CD4-positive, alpha-beta T cell treated with Interleukin-10 for 1 hour (primary cell): Measurements from ENCODE around the gene ALDH16A1.
"Not testable (repeated sequence)": the region's sequence is repeated elsewhere in the genome, so short reads cannot be mapped to it uniquely, and the experiment has no call there.

Source experiments
- DNase-seq: peaks from one replicate; pipeline ENCODE4 v3.0.0-alpha.2; 2020

ALDH16A1 gene

DNA sequence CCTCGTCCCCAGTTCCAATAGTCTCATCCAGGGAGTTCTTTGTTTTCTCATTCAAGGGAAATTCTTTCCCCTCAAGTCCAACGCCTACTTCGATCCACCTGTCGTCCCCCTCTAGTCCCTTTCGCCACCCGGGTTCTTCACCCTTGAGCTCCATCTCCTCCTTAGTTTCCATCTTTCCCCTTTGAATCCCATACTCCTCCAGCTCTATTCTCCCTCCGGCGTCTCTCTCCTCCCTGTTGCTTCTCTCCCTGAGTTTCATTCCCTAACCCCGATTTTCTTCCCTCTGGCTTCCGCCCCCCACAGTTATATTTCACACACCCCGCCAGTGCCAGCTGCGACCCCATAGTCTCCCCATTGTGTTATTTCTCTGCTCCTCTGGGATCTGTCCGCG, 11.1 kb upstream of the ALDH16A1 start:
- DNase-seq = no peak

DNA sequence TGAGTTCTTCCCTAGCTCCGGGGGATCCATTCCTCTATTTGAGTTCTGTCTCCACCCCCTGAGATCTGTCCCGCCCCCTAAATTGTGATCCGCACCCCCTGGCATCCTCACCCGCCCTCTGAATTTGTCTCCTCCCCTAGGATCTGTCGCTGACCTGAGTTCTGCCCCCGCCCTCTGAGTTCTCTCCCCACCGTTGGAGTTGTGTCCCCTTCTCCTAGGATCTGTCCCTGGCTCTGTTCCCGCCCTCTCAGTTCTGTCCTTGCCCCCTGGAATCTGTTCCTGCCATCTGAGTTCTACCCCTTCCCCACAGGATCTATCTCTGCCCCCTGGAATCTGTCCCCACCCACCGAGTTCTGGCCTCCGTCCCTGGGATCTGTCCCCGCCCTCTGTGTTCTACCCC, 10.7 kb upstream of the ALDH16A1 start:
- DNase-seq = no peak

DNA sequence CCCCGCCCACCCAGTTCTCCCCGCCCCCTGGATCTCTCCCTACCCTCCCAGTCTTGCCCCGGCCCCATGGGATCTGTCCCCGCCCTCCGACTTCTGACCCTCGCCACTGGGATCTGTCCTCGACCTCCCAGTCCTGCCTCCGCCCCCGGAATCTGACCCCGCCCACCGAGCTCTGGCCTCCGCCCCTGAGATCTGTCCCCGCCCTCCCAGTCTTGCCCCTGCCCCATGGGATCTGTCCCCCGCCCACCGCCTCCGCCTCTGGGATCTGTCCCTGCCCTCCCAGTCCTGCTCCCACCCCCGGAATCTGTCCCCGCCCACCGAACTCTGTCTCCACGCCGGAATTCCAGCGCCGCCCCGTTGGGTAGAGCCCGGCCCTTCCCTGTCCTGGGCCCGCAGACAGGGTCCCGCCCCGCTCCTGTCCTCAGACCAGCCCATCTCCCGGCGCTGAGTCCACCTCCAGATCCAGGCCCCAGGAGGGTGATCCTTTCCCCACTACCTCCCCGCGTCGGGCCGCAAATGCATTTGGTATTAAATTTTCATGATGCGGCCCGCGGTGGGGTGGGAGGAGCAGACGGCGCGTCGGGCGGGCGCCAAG, 10.2 kb upstream of the ALDH16A1 start:
- peak; percentile 60 for DNase-seq

- peak; percentile 93 for DNase-seq
Observed at GRCh38 chr19:49443366-49444099, 9.5 kb upstream of the ALDH16A1 start.

DNA sequence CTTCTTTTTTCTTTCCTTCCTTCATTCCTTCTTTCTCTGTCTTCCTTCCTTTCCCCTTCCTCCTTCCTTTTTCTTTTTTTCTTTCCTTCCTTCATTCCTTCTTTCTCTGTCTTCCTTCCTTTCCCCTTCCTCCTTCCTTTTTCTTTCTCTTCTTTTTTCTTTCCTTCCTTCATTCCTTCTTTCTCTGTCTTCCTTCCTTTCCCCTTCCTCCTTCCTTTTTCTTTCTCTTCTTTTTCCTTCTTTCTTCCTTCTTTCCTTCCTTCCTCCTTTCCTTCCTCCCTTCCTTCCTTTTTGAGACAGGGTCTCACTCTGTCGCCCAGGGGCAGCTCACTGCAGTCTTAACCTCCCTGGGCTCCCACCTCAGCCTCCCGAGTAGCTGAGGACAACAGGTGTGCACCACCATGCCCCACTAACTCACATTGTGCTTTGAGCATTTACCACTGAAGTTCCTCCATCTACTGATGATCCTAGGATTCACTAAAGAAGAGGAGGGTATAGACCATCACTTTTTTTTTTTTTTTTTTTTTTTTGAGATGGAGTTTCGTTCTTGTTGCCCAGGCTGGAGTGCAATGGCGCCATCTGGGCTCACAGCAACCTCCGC, 8.8 kb upstream of the ALDH16A1 start:
- not testable (repeated sequence) for DNase-seq

GRCh38 chr19:49445997-49446396, 7.0 kb upstream of the ALDH16A1 start:
- DNase-seq = no peak

DNA sequence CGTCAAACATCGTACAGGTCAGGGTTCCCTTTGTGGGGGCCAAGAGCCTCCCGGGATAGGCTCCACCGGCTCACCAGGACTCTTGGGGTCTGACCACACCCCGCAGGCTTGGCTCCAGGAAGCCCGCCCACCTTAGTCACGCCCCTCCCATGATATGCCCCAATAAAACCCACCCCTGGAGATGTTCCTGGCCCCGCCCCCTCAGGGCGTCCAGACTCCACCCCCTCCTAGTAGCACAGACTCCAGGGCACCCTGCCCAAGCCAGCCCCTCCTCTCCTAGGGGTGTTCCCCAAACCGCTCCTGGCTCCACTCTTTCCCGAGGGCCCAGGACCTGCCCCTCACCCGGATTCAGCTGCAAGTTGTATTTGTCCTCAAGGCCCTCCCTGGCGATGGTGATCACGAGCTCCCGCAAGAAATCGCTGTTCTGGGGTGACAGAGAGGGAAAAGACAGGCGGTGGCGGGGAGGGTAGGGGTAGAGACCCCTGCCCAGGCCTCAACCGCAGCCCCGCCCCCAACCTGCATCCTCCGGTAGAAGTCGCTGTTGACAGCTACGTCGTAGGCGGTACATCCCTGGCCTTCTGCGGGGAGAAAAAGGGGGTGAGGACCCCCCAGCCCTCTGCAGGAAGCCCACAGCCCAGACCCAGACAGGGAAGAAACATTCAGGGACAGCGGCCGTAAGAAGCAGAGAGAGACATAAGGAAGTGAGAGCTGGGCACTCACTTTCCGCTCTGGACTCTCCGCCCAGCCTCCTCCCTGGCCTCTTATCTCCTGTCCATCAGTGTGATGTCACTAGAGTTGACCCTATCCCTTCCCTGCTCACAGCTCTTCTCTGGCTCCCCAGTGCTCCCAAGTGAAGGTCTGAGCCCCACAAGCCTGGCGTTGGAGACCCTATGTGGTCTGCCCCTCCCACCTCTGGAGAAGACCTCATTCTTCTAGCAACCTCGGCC, 5.3 kb upstream of the ALDH16A1 start:
- no peak for DNase-seq

GRCh38 chr19:49448432-49448786, 4.6 kb upstream of the ALDH16A1 start:
- no peak for DNase-seq

GRCh38 chr19:49450405-49450804, 2.6 kb upstream of the ALDH16A1 start:
- no peak for DNase-seq

- DNase-seq = peak; percentile 98
Observed at GRCh38 chr19:49451430-49452181, 1.4 kb upstream of the ALDH16A1 start, which contains the start of gene PIH1D1. TSS of gene PIH1D1 (minus strand) at chr19:49451814. CDS start at chr19:49451574, 240 bp downstream.

DNA sequence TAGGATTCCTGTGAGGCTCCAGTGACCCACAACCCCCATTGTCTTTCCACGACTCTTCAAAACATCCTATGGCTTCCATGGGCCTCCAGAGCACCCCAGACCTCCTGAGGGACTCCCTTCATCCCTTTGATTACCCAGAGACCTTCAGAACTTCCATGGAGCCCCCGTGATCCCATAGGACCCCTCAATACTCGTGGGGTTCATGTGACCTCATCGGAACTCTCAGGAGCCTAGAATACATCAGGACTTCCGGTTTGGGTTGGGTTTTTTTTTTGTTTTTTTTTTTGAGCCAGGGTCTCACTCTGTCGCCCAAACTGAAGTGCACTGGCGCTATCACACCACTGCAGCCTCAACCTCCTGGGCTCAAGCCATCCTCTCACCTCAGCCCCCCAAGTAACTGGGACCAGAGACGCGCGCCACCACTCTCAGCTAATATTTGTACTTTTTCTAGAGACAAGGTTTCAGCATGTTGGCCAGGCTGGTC, 774 bp downstream of the ALDH16A1 start:
- peak; percentile 51 for DNase-seq

GRCh38 chr19:49455773-49456172, 2.7 kb downstream of the ALDH16A1 start:
- DNase-seq = no peak

DNA sequence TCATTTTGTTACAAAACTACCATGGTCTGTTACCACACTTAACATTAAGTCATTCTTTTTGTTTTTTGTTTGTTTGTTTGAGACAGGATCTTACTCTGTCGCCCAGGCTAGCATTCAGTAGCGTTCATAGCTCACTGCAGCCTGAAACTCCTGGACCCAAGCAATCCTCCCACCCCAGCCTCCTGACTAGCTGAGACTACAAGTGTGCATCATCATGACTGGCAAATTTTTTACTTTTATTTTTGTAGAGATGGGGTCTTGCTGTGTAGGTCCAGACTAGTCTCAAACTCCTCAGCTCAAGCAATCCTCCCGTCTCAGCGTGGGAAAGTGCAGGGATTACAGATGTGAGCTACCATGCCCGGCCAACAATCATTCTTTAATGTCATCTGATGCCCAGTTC, 3.3 kb downstream of the ALDH16A1 start:
- no peak for DNase-seq

GRCh38 chr19:49458567-49458903, 5.5 kb downstream of the ALDH16A1 start:
- DNase-seq = no peak

GRCh38 chr19:49459388-49459787, 6.4 kb downstream of the ALDH16A1 start:
- no peak for DNase-seq

DNA sequence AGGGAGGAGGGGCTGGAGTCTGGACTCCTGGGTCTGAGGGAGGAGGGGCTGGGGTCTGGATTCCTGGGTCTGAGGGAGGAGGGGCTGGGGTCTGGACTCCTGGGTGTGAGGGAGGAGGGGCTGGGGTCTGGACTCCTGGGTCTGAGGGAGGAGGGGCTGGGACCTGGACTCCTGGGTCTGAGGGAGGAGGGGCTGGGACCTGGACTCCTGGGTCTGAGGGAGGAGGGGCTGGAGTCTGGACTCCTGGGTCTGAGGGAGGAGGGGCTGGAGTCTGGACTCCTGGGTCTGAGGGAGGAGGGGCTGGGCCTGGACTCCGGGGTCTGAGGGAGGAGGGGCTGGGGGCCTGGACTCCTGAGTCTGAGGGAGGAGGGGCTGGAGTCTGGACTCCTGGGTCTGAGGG, 8.1 kb downstream of the ALDH16A1 start:
- DNase-seq = not testable (repeated sequence)

DNA sequence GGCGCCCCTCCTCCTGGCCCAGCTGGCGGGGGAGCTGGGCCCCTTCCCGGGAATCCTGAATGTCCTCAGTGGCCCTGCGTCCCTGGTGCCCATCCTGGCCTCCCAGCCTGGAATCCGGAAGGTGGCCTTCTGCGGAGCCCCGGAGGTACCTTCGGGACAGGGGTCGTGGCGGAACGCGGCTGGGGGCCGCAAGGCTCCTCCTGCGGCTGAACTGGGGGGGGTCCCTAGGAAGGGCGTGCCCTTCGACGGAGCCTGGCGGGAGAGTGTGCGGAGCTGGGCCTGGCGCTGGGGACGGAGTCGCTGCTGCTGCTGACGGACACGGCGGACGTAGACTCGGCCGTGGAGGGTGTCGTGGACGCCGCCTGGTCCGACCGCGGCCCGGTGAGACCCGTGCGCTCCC, 8.6 kb downstream of the ALDH16A1 start:
- DNase-seq = no peak

GRCh38 chr19:49462492-49462891, 9.5 kb downstream of the ALDH16A1 start:
- no peak for DNase-seq

DNA sequence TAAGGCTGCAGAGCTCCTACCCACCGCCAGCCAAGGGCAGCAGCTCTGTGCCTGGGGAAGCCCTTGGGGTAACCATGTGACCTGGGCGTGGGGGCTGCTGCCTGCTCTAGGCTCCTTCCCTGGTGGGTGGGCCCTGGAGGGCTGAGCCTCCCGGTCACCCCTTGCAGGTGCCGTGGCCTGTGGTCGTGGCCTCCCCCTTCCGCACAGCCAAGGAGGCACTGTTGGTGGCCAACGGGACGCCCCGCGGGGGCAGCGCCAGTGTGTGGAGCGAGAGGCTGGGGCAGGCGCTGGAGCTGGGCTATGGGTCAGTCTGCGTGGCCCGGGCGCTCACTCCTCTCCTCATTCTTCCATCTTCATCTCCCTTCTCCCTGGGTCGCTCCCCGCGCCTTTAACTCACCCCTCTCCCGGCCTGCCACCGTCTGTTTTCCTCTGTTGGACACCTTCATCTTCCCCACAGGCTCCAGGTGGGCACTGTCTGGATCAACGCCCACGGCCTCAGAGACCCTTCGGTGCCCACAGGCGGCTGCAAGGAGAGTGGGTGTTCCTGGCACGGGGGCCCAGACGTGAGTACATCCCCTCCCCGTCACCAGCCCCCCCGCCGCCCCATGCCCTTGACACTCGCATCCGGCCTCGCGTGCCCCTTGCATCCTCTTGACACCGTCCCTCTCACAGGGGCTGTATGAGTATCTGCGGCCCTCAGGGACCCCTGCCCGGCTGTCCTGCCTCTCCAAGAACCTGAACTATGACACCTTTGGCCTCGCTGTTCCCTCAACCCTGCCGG, 11.1 kb downstream of the ALDH16A1 start:
- DNase-seq = no peak

DNA sequence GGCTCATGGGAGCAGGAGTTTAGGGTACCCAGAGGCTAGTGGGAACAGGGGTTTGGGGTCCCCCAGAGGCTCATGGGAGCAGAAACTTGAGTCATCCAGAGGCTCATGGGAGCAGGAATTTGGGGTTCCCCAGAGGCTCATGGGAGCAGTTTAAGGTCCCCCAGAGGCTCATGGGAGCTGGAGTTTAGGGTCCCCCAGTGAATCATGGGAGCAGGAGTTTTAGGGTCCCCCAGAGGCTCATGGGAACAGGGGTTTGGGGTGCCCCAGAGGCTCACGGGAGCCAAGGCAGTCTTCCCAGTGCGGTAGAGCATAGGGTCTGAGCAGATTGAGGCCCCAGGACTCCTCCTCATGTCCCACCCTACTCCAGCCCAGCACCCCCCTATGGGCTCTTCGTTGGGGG, 12.3 kb downstream of the ALDH16A1 start:
- no peak for DNase-seq

- DNase-seq = no peak
Observed at GRCh38 chr19:49468199-49468598, 15.2 kb downstream of the ALDH16A1 start.
